Retinal pigment epithelial cell (primary cell): Measurements from ENCODE around the gene CD52.

Source experiments
- DNase-seq: peaks from one replicate; pipeline ENCODE4 v3.0.0-alpha.2; 2010; ENCODE audit warnings: low read depth
- H3K4me3 ChIP-seq: 2 replicates; pipeline ENCODE4 v1.5.1; 2011; ENCODE audit warnings: mild to moderate bottlenecking, low read length, control low read depth, moderate library complexity
- TF ChIP-seq, protein P1 (sequence below): conservative IDR thresholded peaks from 2 replicates; pipeline ENCODE4 v1.5.1; 2011; ENCODE audit warnings: low read depth, low read length, control low read depth, inconsistent platforms

Gene CD52

DNA sequence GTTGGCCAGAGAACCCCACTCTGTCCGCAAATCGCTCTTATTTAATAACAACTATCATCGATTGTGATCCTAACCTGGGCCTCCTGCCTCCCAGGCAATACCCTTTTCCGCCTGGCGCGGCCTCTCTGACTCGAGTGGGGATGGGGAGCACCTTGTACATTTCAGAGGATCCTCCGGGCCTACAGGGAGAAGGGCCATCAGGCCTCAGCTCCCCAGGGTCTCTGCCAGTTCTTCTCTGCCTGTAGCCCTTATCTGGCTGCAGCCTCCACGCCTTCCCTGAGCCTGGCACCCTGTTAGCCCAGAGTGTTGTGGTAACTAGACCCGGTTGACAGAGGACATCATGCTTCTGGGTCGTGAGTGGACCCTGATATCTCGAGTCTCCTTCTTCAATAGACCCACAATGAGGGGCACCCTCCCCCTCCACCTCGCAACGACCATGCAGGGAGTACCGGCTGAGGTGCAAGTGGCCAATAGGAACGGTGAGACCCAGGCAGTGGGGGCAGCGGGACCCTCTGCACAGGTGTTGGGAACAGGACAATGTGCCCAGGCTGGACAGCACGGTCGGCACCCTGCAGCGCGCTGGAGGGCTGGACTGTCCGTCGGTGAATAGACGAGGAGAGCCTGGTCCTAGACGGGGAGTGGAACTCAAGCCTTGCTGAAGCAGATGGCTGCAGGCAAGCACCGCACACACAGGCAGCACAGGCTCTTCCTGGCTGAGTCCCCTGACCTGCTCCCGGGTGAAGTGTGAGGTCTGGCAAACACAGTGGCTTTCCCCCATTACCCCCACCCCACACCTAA lies 43.2 kb downstream of the CD52 start:
- H3K4me3 ChIP-seq = peak overlapping the region; percentile 34
- DNase-seq = no peak
- TF ChIP-seq, protein P1, sequence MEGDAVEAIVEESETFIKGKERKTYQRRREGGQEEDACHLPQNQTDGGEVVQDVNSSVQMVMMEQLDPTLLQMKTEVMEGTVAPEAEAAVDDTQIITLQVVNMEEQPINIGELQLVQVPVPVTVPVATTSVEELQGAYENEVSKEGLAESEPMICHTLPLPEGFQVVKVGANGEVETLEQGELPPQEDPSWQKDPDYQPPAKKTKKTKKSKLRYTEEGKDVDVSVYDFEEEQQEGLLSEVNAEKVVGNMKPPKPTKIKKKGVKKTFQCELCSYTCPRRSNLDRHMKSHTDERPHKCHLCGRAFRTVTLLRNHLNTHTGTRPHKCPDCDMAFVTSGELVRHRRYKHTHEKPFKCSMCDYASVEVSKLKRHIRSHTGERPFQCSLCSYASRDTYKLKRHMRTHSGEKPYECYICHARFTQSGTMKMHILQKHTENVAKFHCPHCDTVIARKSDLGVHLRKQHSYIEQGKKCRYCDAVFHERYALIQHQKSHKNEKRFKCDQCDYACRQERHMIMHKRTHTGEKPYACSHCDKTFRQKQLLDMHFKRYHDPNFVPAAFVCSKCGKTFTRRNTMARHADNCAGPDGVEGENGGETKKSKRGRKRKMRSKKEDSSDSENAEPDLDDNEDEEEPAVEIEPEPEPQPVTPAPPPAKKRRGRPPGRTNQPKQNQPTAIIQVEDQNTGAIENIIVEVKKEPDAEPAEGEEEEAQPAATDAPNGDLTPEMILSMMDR = no peak

DNA sequence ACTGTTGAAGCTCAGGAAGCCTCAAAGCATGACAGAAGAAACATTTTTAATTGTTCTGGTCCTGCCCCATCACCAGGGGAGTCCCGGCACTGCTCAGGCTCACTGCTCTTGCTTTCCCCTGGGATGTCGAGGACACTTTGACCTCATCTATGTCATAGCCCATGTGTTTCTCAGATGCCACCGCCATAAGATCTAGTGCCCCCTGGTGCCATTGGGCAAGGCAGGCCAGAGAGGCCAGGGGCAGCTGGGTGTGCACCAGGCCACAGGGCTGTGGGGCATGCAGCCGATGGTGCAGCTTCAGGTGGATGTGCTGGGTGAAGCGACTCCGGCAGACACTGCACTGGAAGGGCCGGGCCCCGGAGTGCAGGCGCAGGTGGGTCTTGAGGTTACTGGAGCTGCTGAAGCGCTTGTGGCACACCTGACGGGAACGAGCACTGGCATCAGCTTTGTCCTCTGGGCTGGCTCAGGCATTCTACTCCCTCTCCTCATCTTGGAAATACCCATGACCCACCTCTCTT lies 43.9 kb downstream of the CD52 start:
- no peak for DNase-seq
- no peak overlapping the region for H3K4me3 ChIP-seq
- TF ChIP-seq, protein P1 = no peak

DNA sequence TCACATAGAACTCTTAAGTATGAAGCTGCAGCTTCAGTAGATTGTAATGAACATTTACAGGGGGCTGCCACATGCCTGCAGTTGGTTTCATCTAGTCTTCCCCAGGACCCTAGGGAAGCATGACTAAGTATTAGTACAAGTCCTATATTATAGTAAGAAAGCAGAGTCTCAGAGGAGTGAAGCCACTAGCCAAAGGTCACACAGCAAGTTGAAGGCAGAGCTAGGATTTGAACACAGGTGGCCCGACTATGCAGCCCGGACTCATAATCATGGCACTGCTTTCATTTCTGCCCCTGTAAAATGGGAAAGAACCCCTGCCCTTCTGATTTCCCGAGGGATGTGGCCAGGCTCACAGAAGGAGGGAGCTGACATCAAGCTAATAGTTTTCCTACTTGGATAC lies 44.6 kb downstream of the CD52 start:
- TF ChIP-seq, protein P1 = no peak
- H3K4me3 ChIP-seq = no peak overlapping the region
- no peak for DNase-seq

DNA sequence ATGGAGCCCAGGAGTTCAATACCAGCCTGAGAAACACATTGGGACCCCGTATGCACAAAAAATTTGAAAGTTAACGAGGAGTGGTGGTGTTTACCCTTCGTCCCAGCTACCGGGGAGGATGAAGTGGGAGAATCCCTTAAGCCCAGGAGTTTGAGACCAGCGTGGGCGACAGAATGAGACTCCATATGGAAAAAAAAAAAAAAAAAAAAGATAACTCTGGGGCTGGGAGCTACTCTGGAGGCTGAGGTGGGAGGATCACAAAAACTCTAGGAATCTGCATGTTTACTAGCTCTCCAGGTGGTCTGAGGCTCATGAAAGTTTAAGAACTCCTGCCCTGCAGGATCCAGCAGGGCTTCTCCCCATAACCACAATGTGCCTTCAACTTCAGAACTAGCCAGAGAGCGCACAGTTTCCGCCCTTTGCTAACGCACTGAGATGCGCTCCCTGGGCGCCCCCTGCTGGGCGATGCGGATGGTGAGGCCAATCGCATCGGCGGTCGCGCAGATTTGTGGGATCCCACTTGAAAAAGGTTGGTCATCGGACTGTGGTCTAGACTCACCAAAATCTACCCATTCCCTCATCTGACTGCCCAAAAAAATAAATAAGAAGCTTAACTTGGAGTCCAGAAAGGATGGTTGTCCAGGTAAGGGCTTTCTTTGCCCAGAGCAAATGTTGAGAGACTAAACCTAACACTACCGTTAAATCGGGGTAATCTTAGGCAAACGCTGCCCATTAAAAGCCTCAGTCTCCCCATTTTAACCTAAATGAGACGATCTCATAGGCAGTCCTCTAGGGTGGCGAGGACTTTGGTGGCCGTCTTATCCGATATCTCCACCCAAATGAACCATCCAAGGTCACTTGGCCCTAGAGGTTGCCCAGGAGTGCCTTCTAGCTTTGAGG lies 46.0 kb downstream of the CD52 start:
- H3K4me3 ChIP-seq = no peak overlapping the region
- no peak for DNase-seq
- TF ChIP-seq, protein P1 = peak; percentile 99

DNA sequence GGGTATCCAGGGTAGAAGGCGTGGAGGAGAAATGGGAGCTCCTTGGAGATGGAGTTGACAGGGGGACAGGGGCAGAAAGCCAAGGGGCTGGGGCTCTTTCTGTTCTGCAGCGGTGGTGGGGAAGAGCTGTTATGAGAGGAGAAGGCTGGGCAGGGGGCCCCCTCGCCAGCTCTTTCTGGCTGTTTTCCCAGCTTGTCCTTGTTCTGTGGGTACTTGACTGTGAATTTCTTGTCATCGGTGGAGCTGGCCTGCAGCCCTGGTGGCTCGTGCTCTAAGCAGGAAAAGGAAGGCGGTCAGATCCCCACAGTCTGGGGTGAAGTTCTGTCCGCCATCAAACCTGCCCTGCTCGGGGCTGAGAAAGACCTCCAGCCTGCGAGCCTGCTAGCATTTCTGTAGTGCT lies 47.2 kb downstream of the CD52 start:
- DNase-seq = no peak
- H3K4me3 ChIP-seq = no peak overlapping the region
- TF ChIP-seq, protein P1 = no peak

DNA sequence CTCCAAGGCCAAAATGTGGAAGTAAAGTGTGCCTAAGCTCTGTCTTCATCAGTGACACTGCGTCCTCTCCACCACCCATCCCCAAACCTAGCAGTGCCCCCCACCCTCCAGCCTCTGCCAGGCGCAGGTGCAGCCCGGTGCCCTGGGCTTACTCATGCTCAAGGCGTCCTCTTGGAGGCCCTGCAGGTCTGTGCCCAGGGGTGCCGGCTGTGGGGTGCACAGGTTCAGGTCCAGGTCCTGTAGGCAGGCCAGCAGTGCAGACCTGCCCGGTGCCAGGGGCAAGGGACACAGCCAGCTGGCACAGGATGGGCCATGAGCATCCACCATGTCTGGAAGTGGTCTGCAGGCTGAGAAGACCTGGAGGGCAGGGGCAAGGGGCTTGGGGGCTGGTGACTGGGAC lies 49.7 kb downstream of the CD52 start:
- TF ChIP-seq, protein P1 = no peak
- H3K4me3 ChIP-seq = no peak overlapping the region
- DNase-seq = no peak
